Endothelial cell of hepatic sinusoid (primary cell): ENCODE data around the gene ZGLP1.

Experiments
- in situ Hi-C: cut with HindIII; loops from 2 replicates; pipeline ENCODE4 v1.10.0; 2017; ENCODE audit warnings: low sequenced_read_pairs

Gene ZGLP1

DNA sequence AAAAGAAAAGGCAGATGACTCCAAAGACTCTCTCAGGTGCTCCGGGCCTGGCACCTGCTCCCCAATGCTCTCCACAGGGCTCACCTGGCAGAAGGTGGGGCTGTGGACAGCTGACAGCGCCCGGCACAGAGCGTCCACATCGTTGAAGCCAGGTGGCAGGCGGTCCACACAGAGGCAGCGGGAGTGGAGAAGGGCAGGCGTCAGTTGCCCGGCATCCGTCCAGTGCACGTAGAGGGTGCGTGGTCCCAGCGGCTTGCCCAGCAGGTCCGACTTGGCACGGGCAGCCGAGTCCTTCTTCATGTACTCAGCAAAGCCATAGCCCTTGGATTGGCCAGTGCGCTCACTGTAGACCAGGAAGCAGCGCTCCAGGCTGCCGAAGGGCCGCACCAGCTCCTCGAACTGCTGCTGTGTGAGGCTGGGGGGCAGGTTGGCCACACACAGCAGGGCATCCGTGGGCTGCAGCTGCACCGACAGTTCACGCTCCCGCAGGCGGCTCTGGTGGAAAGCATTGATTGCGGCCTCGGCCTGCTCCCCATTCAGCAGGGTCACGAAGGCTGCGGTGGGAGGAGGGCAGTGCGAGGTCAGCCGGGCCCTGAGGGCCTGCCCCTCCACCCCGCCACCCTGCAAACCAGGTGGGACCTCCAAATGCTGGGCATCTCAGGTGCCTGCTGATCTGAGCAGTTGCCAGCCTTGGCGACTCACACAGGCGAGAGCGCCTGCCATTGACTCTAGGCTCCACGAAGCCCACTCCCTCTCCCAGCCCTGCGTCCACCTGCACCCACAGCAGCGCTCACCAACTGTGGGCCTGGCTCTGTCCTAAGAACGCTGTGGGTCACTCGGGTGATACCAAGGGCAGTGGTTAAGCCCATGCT lies 19.2 kb upstream of the ZGLP1 start:
- in situ Hi-C loops, result no loop called here

DNA sequence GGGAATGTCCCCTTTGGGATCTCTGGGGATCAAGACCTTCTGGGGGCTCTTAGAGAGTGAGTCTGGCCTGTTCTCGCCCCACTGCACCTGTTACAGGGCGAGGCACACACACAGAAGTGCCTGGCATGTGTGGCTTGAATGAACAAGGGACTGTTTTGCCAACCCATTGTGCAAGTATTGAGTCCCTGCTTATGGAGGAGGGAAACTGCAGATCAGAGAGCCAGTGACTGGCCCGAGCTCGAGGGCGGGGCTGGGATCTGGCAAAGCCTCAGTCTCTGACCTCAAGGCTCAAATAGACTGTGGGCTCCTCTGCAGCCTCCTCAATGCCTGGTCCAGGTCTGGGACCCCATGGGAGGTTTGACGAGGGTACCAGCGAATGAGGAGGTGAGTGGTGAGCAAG lies 18.2 kb upstream of the ZGLP1 start:
- in situ Hi-C loops, result no loop called here

DNA sequence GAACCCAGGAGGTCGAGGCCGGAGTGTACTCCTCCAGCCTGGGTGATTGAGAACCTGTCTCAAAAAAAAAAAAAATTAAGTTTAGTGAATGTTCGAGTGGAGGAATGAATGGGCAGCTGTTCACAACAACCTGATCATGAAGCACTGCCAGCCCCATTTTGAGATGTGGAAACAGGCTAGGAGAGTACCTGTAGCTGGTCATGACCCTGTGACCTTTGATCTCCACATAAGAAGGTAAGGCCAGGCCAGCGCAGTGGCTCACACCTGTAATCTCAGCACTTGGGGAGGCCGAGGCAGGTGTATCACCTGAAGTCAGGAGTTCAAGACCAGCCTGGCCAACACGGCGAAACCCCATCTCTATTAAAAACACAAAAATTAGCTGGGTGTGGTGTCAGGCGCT lies 16.1 kb upstream of the ZGLP1 start:
- in situ Hi-C loops, result no loop called here

DNA sequence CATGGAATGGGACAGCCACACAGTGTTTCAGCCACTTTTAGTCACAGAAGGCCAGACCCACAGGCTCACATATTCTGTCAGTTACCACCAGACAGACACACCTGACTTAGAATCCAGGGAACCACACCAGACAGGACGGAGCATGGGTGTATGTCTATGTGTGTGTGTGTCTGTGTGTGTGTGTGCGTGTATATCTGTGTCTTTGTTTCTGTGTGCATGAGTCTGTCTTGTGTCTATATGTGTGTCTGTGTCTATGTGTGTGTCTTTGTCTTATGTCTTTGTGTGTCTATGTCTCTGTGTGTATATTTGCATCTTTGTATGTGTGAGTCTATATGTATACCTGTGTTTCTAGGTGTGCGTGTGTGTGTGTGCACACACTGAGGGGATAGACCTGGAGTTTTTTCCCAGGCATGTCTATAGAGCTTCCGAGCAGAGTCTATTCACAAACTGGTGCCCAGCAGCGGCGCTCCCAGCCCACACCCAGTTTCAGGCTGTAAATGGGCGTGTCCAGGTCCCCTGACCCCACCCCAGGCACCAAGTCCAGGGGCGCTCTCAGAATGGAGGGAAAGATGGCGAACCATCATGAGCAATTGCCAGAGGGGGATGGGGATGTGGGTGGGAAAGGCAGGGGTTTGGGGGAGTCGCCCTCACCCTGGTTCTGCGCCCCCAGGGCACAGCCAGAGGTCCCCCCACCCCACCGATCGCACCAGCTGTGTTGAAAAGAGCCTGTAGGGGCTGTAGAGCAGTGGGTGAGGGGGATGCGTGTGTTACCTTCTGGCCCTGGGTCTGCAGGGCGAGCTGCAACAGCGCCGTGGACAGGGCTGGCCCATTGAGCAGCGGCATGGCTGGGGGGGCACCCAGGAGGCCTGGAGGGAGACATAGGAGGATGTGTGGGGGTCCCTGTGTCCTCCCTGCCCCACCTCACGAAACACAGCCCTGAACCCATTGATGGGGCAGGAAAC lies 12.5 kb upstream of the ZGLP1 start:
- in situ Hi-C loops, result no loop called here

DNA sequence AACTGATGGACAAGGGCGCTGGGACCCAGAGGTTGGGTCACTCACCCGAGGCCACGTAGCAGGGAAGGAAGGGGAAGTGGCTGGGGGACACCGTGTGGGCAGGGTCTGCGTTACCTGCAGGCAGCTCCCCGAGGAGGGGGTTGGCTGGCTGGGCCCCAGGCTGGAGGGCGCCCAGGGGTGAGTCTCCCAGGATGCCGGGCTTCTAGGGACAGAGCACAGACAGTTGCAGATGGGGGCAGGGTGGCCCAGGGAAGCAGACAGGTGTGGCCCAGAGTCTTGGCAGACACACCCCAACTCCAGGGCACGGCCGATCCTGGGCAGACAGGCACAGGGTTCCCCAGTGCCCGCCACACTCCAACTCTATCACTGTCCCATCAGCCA lies 11.8 kb upstream of the ZGLP1 start:
- in situ Hi-C loops, result no loop called here

GRCh38 chr19:10320602-10321416 lies 11.2 kb upstream of the ZGLP1 start:
- in situ Hi-C loops, result no loop called here

DNA sequence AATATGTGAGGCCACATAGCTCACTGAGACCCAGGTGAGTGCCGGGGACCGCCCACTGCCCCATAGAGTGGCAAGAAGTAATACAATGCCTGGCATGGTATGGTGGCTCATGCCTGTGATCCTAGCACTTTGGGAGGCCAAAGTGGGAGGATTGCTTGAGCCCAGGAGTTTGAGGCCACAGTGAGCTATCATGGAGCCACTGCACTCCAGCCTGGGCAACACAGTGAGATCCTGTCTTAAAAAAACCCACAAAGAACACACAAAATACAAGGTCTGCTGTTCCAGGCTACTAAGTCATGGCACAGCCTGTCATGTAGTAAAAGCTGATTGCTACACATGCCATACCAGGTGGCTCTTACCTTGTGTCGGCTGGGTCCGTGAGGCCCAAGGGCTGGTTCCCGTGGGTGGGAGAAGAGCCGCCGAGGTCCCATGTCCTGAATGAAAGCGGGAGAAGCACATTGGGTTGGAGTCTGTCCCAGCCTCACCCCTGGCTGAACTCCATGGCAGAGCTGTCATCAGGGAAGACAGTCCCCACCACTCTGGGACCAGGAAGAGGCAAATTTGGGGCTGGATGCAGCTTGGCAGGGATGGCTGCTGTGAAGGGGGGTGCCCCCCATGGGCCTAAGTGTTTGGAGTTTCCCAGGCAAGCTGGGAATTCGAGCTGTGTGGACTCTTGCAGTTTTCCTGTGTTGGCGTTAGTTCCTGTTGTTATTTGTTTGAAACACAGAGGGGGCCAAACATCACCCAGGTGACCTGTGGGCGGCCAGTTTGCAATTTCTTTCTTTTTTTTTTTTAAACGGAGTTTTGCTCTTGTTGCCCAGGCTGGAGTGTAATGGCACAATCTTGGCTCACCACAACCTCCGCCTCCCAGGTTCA lies 9.4 kb upstream of the ZGLP1 start:
- in situ Hi-C loops, result no loop called here

- in situ Hi-C loops, result no loop called here
Observed at GRCh38 chr19:10317857-10318462, 8.3 kb upstream of the ZGLP1 start.

- in situ Hi-C loops, result no loop called here
Observed at GRCh38 chr19:10317045-10317856, 7.6 kb upstream of the ZGLP1 start.

DNA sequence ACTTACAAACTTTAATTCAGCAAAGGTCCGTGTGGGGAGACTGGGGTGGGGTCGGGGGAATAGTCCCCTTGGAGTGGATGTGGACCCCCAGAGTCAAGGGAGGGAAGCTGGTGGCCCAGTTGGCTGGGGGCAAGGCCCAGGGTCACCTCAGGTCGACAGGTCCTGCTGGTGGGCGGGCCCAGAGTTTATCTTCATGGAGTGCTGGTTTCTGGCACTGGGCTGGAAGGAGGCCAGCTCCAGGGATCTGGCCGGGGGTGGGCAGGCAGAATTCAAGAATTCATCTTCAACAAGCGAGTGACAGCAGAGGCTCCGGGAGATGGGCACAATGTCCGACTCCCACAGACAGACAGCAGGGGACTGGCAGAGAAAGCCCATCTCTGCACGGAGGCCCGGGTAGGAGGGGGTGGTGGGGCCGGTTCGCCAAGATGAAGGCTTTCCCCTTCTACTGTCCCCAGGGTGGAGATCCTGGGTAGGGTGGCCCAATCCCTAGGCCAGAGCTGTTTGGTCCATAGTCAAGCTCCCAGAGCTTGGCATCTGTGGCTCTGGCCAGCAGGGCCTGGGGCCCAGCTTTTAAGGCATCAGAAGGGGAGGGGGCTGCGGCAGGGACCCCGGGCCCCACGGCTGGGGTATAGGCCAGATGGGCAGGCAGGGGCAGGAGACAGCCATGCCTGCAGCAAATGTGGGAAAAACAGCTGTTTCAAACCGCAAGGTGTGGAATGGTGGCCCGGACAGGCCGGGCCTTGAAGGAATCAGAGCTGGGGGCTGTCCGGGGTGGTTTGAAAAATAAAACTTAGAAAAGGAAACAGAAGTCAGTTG lies 6.8 kb upstream of the ZGLP1 start:
- in situ Hi-C loops, result no loop called here

GRCh38 chr19:10315335-10316214 lies 6.0 kb upstream of the ZGLP1 start, which contains the start of gene FDX2:
TSS of gene FDX2 (minus strand) at chr19:10316015. CDS start at chr19:10315996, 19 bp downstream.
- in situ Hi-C loops, result no loop called here

- in situ Hi-C loops, result no loop called here
Observed at GRCh38 chr19:10306327-10306726, 3.3 kb downstream of the ZGLP1 start.

- in situ Hi-C loops, result no loop called here
Observed at GRCh38 chr19:10305139-10305806, 4.3 kb downstream of the ZGLP1 start.

DNA sequence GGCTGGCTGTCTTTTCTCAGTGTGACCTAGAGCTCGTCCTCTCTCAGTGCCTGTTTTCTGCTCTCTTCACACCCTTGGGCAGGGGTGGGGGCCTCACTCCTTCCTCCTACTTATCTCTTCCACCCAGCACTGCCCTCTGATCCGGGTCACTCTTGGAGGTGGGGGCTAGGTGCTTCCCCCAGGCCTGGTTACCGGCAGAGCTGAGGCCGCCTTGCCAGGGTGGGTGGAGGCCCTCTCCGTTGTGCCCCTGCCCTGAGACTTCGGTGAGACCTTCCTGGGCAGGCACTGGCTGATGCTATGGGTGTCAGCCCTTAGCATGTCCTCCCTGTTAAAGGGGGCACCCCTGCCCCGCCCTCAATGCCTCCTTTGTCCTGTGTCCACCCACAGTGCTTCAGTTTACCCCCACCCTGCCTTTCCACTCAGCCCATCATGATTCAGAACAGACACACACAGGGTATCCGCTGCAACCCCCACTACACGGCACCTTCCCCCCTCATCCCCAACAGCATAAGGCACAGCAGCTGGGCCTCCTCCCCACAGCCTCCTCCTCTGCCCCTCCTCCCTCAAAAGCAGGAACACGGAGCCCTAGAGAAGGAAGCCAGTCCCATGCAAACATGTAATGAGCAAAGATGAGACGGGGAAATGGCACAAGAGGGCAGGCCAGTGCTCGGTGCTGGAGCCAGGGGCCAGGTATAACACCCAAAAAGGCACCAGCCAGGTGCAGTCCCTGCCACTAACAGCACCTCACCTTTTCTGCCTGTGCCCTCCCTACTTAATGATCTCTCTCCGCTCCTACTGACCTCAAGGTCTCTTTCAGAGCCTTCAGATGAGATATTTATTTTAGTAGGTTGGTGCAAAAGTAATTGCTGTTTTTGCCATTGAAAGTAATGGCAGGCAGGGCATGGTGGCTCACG lies 9.8 kb downstream of the ZGLP1 start:
- in situ Hi-C loops, result no loop called here

GRCh38 chr19:10295847-10296591 lies 13.6 kb downstream of the ZGLP1 start:
- in situ Hi-C loops, result no loop called here
